HG03442 (cell line): Measurements from ENCODE around the gene GIT2.

Experiments used
- ATAC-seq: cut with Tn5 transposase; IDR thresholded peaks from one replicate; pipeline ENCODE4 v1.9.1; 2021; ENCODE audit warnings: mild to moderate bottlenecking, moderate library complexity; ENCODE audit not compliant: unreplicated experiment

GIT2 gene

GRCh38 chr12:109983432-109984142 lies 12.6 kb downstream of the GIT2 start:
- ATAC-seq = no peak

GRCh38 chr12:109982210-109982609 lies 14.0 kb downstream of the GIT2 start:
- ATAC-seq = no peak

DNA sequence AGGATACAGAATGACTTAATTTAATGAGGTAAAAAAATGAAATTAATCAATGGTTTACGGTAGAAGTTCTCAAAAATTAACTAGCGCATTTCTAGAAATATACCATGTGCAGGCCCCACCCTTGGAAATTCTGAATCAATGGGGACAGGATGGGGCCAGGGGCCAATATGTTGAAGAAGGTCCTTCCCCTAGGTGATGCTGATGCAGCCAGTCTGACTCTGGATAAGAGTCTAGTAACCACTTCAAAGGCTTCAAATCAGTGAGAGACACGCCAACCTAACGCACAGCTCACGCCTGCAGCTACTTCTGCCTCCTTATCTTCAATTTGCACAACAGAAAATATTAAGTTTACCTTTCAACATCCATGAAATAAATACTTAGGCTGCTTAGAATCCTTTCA lies 14.9 kb downstream of the GIT2 start:
- no peak for ATAC-seq

DNA sequence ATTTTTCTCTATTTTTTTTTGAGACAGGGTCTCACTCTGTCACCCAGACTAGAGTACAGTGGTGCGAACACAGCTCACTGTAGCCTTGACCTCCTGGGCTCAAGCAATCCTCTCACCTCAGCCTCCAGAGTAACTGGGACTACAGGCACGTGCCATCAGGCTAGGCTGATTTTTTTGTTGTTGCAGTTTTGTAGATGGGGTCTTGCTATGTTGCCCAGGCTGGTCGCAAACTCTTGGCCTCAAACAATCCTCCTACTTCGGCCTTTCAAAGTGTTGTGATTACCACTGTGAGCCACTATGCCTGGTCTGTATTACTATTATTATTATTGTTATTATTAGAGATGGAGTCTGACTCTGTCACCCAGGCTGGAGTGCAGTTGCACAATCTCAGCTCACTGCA lies 23.3 kb downstream of the GIT2 start:
- no peak for ATAC-seq

GRCh38 chr12:109968801-109969200 lies 27.4 kb downstream of the GIT2 start:
- ATAC-seq = no peak

DNA sequence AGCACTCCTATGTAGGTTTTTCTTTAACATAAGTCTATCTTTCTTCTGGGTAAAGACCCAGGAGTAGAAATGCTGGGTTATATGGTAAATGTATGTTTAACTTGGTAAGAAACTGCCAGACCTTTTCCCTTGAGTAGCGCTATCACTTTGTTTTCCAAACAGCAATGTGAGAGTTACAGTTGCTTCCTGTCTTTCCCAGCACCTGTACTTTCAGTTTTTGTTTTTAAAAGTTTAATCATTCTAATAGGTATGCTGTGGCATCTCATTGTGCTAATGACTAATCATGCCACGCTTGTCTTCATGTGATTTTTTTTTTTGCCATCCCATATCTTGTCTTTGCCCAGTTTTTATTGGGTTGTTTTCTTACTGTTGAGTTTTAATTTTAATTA lies 28.1 kb downstream of the GIT2 start:
- no peak for ATAC-seq

DNA sequence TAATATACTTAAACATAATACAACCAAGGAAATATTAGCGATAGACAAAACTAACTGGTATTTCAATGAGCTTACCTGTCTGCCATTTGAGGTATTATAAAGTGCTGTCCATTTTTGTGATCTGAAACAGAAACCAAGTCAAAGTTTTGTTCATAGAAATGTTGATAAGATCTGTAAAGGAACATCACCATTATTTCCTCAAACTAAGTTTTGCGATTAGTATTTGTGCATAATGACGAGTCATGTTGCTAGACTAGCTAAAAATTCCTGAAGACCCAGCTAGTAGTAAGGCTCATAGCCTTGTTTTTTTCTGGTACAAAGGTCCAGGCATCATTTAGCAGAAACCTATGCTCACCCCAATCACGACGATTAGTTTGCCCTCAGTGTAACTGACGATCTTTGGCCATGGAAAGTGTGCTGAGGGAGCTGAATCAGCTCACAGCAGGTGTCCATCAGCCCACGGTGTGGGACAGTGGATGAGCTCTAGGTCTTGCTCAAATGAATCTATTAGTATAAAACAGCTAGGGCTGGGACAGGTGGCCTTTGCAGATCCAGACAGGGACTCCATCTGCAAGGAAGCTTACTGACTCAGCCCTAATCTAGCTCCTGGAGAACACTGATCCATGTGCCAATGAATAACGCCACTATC lies 28.7 kb downstream of the GIT2 start:
- no peak for ATAC-seq

GRCh38 chr12:109966546-109966945 lies 29.6 kb downstream of the GIT2 start:
- ATAC-seq = no peak

- ATAC-seq = no peak
Measured at GRCh38 chr12:109963743-109964429, 32.3 kb downstream of the GIT2 start.

- no peak for ATAC-seq
Measured at GRCh38 chr12:109963330-109963729, 32.8 kb downstream of the GIT2 start.

GRCh38 chr12:109962398-109962797 lies 33.8 kb downstream of the GIT2 start:
- no peak for ATAC-seq

GRCh38 chr12:109961612-109962011 lies 34.6 kb downstream of the GIT2 start:
- no peak for ATAC-seq

DNA sequence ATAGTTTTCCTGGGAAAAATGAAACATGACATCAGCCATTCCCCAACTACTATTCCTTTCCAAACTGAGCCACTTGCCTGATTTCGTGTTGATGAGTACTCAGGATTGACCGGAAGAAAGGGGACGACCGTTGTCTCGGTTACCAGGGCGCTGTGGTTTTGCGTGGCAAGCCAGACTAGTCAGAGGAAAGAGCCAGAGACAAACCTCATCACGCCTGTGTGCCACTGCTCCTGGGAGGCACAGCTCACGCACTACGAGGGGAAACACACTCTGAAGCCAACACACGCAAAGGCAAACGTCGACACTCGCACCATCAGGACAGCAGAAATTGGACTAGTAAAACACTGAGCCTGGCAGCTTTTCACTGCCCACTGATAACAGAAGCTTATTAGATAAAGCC lies 35.0 kb downstream of the GIT2 start:
- ATAC-seq = no peak

DNA sequence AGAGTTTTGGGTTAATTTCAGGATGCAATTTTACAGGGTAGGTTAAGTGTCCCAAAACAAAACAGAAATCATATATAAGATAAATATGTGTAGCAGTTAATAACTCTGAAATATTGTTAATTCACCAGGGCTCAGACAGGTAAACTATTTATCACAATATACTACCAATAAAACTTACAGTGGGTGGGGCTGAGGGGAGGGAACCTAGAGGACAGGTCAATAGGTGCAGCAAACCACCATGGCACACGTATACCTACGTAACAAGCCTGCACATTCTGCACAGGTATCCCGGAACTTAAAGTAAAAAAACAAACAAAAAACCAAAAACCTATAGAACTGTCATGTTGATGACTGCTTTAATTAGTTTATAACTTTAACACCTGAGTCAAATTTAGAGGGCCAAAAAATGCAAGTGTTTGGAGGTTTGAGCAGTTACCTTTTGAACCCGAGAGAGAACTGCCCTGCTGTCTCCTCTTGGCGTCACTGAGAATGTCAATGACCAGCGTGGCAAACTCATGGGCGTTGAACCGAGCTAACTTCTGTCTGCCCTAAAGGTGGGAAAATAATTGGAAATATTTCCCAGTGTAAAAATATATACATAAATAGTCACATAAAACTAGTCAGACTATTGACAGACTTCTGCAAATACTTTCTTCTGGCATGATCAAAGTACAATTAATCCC lies 36.6 kb downstream of the GIT2 start:
- ATAC-seq = no peak

DNA sequence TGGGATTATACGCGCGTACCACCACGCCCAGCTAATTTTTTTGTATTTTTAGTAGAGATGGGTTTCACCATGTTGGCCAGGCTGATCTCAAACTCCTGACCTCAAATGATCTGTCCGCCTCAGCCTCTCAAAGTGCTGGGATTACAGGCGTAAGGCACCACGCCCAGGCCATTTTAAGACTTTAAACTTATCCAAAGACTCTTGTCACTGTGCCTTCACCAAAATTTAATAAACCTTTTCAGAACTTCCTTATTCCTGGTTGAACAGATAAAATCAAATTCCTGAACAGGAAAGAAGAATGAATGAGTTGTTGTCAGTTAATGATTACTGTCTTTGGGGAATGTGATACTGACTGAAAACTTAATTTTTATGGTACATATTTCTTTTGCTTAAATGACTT lies 37.8 kb downstream of the GIT2 start:
- no peak for ATAC-seq

DNA sequence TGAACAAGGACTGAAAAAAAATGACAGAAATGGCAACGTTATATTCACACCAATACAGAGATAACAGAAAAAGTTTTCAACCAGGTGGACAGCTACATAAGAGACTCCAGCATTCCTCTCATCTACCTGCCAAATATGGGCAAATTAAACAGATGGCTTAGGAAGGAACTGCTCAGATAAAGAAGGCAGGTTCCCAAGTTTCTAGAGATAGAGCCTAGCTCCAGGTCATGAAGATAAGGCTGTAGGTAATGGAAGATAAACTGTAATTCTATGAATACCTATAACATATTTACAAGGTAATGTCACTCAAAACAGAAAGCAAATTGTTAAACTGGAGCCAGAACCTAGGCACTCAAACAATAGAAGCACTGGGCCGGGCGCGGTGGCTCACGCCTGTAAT lies 42.5 kb downstream of the GIT2 start:
- no peak for ATAC-seq

DNA sequence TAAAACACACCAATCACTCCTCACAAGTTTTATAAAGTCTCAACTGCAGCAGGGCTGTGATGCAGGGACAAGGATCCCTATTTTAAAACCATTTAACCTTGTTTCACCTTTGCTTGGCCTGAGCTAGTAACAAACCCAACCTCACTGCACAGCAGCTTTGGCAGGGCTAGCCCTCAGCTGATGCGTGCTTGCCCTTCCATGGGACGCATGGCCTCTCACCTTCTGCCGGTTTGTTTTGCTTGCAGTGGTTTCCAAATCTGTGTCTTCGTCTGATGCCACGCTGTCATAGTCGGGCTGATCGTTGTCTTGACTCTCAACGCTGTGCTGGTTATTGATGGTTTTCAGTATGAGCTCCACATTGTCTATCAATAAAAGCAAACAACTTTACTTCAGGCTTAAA lies 43.3 kb downstream of the GIT2 start:
- ATAC-seq = no peak

GRCh38 chr12:109952160-109952858 lies 43.9 kb downstream of the GIT2 start:
- ATAC-seq = no peak

DNA sequence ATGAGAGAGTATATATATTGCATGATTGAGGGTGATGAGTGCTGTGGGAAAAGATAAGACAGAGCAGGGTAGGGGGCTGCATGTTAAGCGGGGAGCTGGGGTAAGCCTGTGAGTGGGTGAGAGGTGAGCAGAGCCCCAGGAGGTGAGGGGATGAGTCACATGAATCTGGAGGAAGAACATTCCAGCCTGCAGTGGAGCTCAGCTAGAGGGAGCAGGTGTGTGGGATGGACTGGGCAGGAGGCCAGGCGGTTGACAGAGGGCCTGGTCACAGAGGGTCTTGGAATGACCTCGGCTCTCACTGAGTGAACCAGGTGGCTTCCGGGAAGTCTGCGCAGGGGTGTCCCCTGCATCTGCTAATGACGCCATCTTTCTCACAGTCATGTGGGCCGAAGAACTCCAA lies 44.4 kb downstream of the GIT2 start:
- ATAC-seq = no peak

GRCh38 chr12:109951136-109951535 lies 45.0 kb downstream of the GIT2 start:
- no peak for ATAC-seq

DNA sequence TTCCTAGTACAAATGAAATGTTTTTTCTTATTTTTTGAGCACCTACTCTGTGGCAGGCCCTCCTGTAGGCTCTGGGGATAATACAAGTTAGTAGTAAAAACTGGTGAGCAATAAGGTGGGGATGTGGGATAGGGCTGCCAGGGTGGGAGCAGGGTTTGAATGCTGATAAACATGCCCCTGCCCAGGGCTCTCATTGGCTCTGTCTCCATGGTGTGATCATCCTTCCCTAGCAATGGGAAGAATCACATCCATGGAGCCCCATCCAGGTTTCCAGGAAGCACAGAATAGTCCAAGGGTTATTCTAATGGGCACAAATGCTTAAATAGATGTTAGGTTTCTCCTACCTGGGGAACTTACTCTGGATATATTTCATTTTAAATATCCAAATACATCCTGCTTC lies 45.5 kb downstream of the GIT2 start:
- ATAC-seq = no peak
